GM03348 (cell line): ENCODE results near the gene CYB5A.

Experiments used
- DNase-seq: peaks from one replicate; pipeline ENCODE4 v3.0.0; 2012; ENCODE audit warnings: low spot score

The CYB5A gene

GRCh38 chr18:74244554-74244953 lies 47.2 kb downstream of the CYB5A start:
- no peak for DNase-seq

GRCh38 chr18:74243127-74243526 lies 48.6 kb downstream of the CYB5A start:
- no peak for DNase-seq

- no peak for DNase-seq
Measured at GRCh38 chr18:74242438-74243096, 49.2 kb downstream of the CYB5A start.

GRCh38 chr18:74241970-74242369 lies 49.8 kb downstream of the CYB5A start:
- no peak for DNase-seq

- no peak for DNase-seq
Measured at GRCh38 chr18:74241426-74241825, 50.3 kb downstream of the CYB5A start.

- no peak for DNase-seq
Measured at GRCh38 chr18:74239567-74239966, 52.2 kb downstream of the CYB5A start.

GRCh38 chr18:74234326-74235171 lies 57.2 kb downstream of the CYB5A start:
- DNase-seq, result no peak

GRCh38 chr18:74233933-74234325 lies 57.8 kb downstream of the CYB5A start:
- no peak for DNase-seq

- DNase-seq, result no peak
Measured at GRCh38 chr18:74230922-74231714, 60.6 kb downstream of the CYB5A start.

- DNase-seq, result no peak
Measured at GRCh38 chr18:74229891-74230290, 61.9 kb downstream of the CYB5A start.

GRCh38 chr18:74229005-74229404 lies 62.8 kb downstream of the CYB5A start:
- DNase-seq, result no peak

GRCh38 chr18:74228312-74228711 lies 63.5 kb downstream of the CYB5A start:
- DNase-seq, result no peak

GRCh38 chr18:74226666-74227065 lies 65.1 kb downstream of the CYB5A start:
- no peak for DNase-seq

GRCh38 chr18:74226156-74226555 lies 65.6 kb downstream of the CYB5A start:
- DNase-seq, result no peak

- no peak for DNase-seq
Measured at GRCh38 chr18:74225193-74225840, 66.4 kb downstream of the CYB5A start.

GRCh38 chr18:74222710-74223494 lies 68.9 kb downstream of the CYB5A start:
- no peak for DNase-seq

GRCh38 chr18:74221081-74221480 lies 70.7 kb downstream of the CYB5A start:
- DNase-seq, result no peak

- no peak for DNase-seq
Measured at GRCh38 chr18:74219056-74219455, 72.7 kb downstream of the CYB5A start.

- DNase-seq, result no peak
Measured at GRCh38 chr18:74217476-74218143, 74.2 kb downstream of the CYB5A start.

- DNase-seq, result no peak
Measured at GRCh38 chr18:74216661-74217110, 75.1 kb downstream of the CYB5A start.

- DNase-seq, result no peak
Measured at GRCh38 chr18:74215863-74216262, 75.9 kb downstream of the CYB5A start.
